IMR-90 (cell line): Measurements from ENCODE around the gene PIGN. TPM values are rescaled to one million over a fixed set of nuclear protein-coding genes. Genes with fewer than 3 reads are reported as not detected.

Experiments
- ATAC-seq: fragments of 200-7000 bp; cut with Tn5 transposase; 2 replicates; pipeline ENCODE4 v1.9.1; 2020; ENCODE audit warnings: low read depth, mild to moderate bottlenecking, moderate library complexity
- BruUV-seq: library from RNA; stranded (reverse); fragments of 400-500 nt; replicated peaks from 2 replicates; lab custom pipeline; 2021; lab: Mats Ljungman, UMichigan
- CTCF ChIA-PET: fragments of 300-600 bp; formaldehyde crosslinking; extraction: SDS; loops from one replicate; lab custom pipeline; 2021; ENCODE audit warnings: antibody characterized with exemption; lab: Yijun Ruan, JAX
- POLR2A ChIA-PET: fragments of 300-600 bp; sonication (Branson Sonifier 250); formaldehyde crosslinking; loops from one replicate; lab custom pipeline; 2022; ENCODE audit warnings: antibody characterized with exemption; ENCODE audit not compliant: unreplicated experiment; lab: Charles Lee
- DNase-seq: peaks from one replicate; pipeline ENCODE4 v3.0.0; 2013
- H2AFZ ChIP-seq: replicated peaks from 2 replicates; pipeline ENCODE3; 2013; ENCODE audit warnings: low read length, mild to moderate bottlenecking; ENCODE audit not compliant: poor library complexity
- H2AK5ac ChIP-seq: 2 replicates; pipeline ENCODE4 v1.6.1; 2013; ENCODE audit warnings: low read depth, low read length, inconsistent platforms
- H2AK9ac ChIP-seq: replicated peaks from 2 replicates; pipeline ENCODE3; 2013; ENCODE audit warnings: mild to moderate bottlenecking, low read depth, low read length, moderate library complexity; ENCODE audit not compliant: poor library complexity
- H2BK120ac ChIP-seq: 2 replicates; pipeline ENCODE4 v1.6.1; 2013; ENCODE audit warnings: low read depth, low read length, inconsistent platforms
- H2BK15ac ChIP-seq: 3 replicates; pipeline ENCODE4 v1.6.1; 2013; ENCODE audit warnings: low read depth, low read length, inconsistent platforms
- H2BK20ac ChIP-seq: 2 replicates; pipeline ENCODE4 v1.6.1; 2013; ENCODE audit warnings: low read depth, mild to moderate bottlenecking, inconsistent platforms, low read length, moderate library complexity
- H2BK5ac ChIP-seq: 2 replicates; pipeline ENCODE4 v1.6.1; 2013; ENCODE audit warnings: mild to moderate bottlenecking, low read depth, low read length, inconsistent platforms; ENCODE audit not compliant: poor library complexity, severe bottlenecking
- H3K14ac ChIP-seq: replicated peaks from 2 replicates; pipeline ENCODE4 v1.6.1; 2013; ENCODE audit warnings: low read depth, low read length, inconsistent platforms
- H3K18ac ChIP-seq: 2 replicates; pipeline ENCODE4 v1.6.1; 2013; ENCODE audit warnings: low read depth, low read length, control low read depth
- H3K23ac ChIP-seq: 2 replicates; pipeline ENCODE4 v1.6.1; 2013; ENCODE audit warnings: low read depth, low read length, inconsistent platforms
- H3K27ac ChIP-seq: 2 replicates; pipeline ENCODE4 v1.5.1; 2013; ENCODE audit warnings: mild to moderate bottlenecking, control low read depth, low read length; ENCODE audit not compliant: insufficient read depth
- H3K27me3 ChIP-seq: 2 replicates; pipeline ENCODE4 v1.6.1; 2013; ENCODE audit warnings: low read length; ENCODE audit not compliant: control insufficient read depth, insufficient read depth
- H3K36me3 ChIP-seq: 2 replicates; pipeline ENCODE4 v1.6.1; 2013; ENCODE audit warnings: low read length, mixed read lengths; ENCODE audit not compliant: control insufficient read depth, insufficient read depth
- H3K4ac ChIP-seq: 2 replicates; pipeline ENCODE4 v1.6.1; 2013; ENCODE audit warnings: low read depth, low read length, inconsistent platforms
- H3K4me1 ChIP-seq: 2 replicates; pipeline ENCODE4 v1.6.1; 2013; ENCODE audit warnings: low read length, mixed read lengths; ENCODE audit not compliant: control insufficient read depth, insufficient read depth
- H3K4me2 ChIP-seq: 2 replicates; pipeline ENCODE4 v1.6.1; 2013; ENCODE audit warnings: low read depth, mild to moderate bottlenecking, control low read depth, low read length, moderate library complexity
- H3K4me3 ChIP-seq: 2 replicates; pipeline ENCODE4 v1.5.1; 2013; ENCODE audit warnings: low read depth, mild to moderate bottlenecking, control low read depth, low read length, moderate library complexity; ENCODE audit not compliant: insufficient read depth
- H3K56ac ChIP-seq: 2 replicates; pipeline ENCODE4 v1.6.1; 2013; ENCODE audit warnings: low read length, inconsistent platforms; ENCODE audit not compliant: insufficient read depth; ENCODE audit errors: extremely low read depth
- H3K79me1 ChIP-seq, 2 experiments: 2 replicates each; pipeline ENCODE4 v1.6.1; 2013; ENCODE audit warnings: low read length in 2 of 2, inconsistent platforms in 1 of 2, low read depth in 1 of 2
- H3K9ac ChIP-seq: 2 replicates; pipeline ENCODE4 v1.6.1; 2013; ENCODE audit warnings: low read depth, low read length, control low read depth
- H3K9me1 ChIP-seq: 2 replicates; pipeline ENCODE4 v1.6.1; 2013; ENCODE audit warnings: low read length, inconsistent platforms; ENCODE audit not compliant: insufficient read depth
- H3K9me3 ChIP-seq: 2 replicates; pipeline ENCODE4 v1.6.1; 2013; ENCODE audit warnings: low read length; ENCODE audit not compliant: control insufficient read depth, insufficient read depth
- H4K20me1 ChIP-seq: 2 replicates; pipeline ENCODE4 v1.6.1; 2013; ENCODE audit warnings: low read length, inconsistent platforms; ENCODE audit not compliant: insufficient read depth
- H4K5ac ChIP-seq: 2 replicates; pipeline ENCODE4 v1.6.1; 2013; ENCODE audit warnings: mild to moderate bottlenecking, low read depth, low read length, control low read depth
- H4K8ac ChIP-seq, 2 experiments: 2 replicates each; pipeline ENCODE4 v1.6.1; 2013; ENCODE audit warnings: low read depth in 2 of 2, low read length in 2 of 2, control low read depth in 1 of 2, inconsistent platforms in 1 of 2
- H4K91ac ChIP-seq: 2 replicates; pipeline ENCODE4 v1.6.1; 2013; ENCODE audit warnings: low read depth, low read length, inconsistent platforms; ENCODE audit not compliant: insufficient read depth
- MXI1 ChIP-seq: IDR thresholded peaks from 2 replicates; pipeline ENCODE4 v1.6.1; 2012; ENCODE audit warnings: low read depth, mild to moderate bottlenecking, low read length, moderate library complexity, borderline replicate concordance
- SMC3 ChIP-seq: fragments of 150-350 bp; IDR thresholded peaks from 2 replicates; pipeline ENCODE4 v1.6.1; 2016; ENCODE audit warnings: low read depth, mild to moderate bottlenecking, antibody characterized with exemption, low read length, moderate library complexity
- dilution Hi-C: fragments of 300-500 bp; cut with HindIII; formaldehyde crosslinking; loops from one replicate; pipeline ENCODE4 v1.14.3; 2018; ENCODE audit warnings: low sequenced_read_pairs; ENCODE audit not compliant: unreplicated experiment
- in situ Hi-C: fragments of 300-500 bp; cut with MboI; formaldehyde crosslinking; loops from 3 replicates; pipeline ENCODE4 v1.14.3; 2019; ENCODE audit warnings: low sequenced_read_pairs, inconsistent platforms, mixed read lengths
- intact Hi-C: fragments of 100-400 bp; cut with micrococcal nuclease; formaldehyde crosslinking; loops from 2 replicates; pipeline ENCODE4 v1.10.0; 2022
- polyA plus RNA-seq, 3 experiments: library from polyadenylated mRNA; depleted of rRNA; stranded (reverse); fragments of >200 nt; gene quantifications; 2 replicates each; pipeline ENCODE4 v1.2.3, GENCODE V29; 2012; ENCODE audit warnings: low replicate concordance in 1 of 3
- total RNA-seq: library from RNA; depleted of rRNA; stranded (reverse); fragments of >200 nt; gene quantifications from 2 replicates; pipeline ENCODE4 v1.2.3, GENCODE V29; 2012
- TF ChIP-seq, protein P1 (sequence below): conservative IDR thresholded peaks from 2 replicates; pipeline ENCODE4 v1.5.1; 2012; ENCODE audit warnings: mild to moderate bottlenecking, low read depth, low read length, improper control_type of control experiment

The PIGN gene
- total and polyA plus RNA-seq, 2 of the 4 experiments (the other 2 are of a cell fraction): 9.0 to 17.9 TPM

DNA sequence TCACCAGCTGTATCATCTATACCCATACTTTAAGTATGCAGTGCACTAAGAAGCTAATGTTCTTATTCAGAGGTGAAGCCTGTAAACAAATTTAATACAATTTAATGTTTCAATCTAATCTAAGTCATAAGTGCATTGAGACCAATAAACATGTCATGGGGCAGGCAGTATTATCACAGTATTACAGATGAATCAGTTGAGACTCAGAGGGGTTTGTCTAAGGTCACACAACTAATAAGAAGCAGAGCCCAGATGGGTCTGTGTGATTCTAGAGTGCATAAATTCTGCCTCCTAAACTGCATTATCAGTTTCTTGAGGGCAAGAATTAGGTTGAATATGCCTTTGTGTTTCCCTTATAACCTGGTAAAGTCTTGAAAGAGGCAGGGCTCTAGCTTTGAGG is 153.1 kb downstream of the PIGN start:
- H3K27ac ChIP-seq: no peak overlapping the region
- H3K23ac ChIP-seq: no peak overlapping the region
- H3K4me3 ChIP-seq: no peak overlapping the region
- ATAC-seq: no peak
- no peaks in the 10 kb centered on the region for H3K79me1 ChIP-seq
- no peak overlapping the region for H2BK5ac ChIP-seq
- in situ Hi-C loops (no loop called here), intact Hi-C loops (loop anchor here (10.0 kb wide), 1 partner anchor 449 kb away; no protein-coding TSS in a partner anchor), dilution Hi-C loops (no loop called here)
- no peak for DNase-seq
- H3K36me3 ChIP-seq: no peaks in the 10 kb centered on the region
- no peak overlapping the region for H4K91ac ChIP-seq
- ChIA-PET CTCF (no interaction called here), POLR2A (no interaction called here)
- no peak overlapping the region for H2AFZ ChIP-seq
- 0 out of 2 replicates have a peak, but pooled peaks cover 2% of the 10 kb centered on the region for H3K9me3 ChIP-seq
- H2BK15ac ChIP-seq: no peak overlapping the region
- H3K4me1 ChIP-seq: peaks cover 18% of the 10 kb centered on the region
- no peak overlapping the region for H3K56ac ChIP-seq
- no peaks in the 10 kb centered on the region for H4K20me1 ChIP-seq
- H3K18ac ChIP-seq: no peak overlapping the region
- H3K9ac ChIP-seq: no peak overlapping the region
- H3K14ac ChIP-seq: no peak overlapping the region
- no peaks in the 10 kb centered on the region for H3K27me3 ChIP-seq
- no peak overlapping the region for H4K8ac ChIP-seq
- no peak overlapping the region for H3K4me2 ChIP-seq
- H2BK120ac ChIP-seq: no peak overlapping the region
- H3K9me1 ChIP-seq: peaks cover 5% of the 10 kb centered on the region
- H2BK20ac ChIP-seq: no peak overlapping the region
- H2AK9ac ChIP-seq: no peak overlapping the region
- H4K5ac ChIP-seq: no peak overlapping the region
- TF ChIP-seq, protein P1, sequence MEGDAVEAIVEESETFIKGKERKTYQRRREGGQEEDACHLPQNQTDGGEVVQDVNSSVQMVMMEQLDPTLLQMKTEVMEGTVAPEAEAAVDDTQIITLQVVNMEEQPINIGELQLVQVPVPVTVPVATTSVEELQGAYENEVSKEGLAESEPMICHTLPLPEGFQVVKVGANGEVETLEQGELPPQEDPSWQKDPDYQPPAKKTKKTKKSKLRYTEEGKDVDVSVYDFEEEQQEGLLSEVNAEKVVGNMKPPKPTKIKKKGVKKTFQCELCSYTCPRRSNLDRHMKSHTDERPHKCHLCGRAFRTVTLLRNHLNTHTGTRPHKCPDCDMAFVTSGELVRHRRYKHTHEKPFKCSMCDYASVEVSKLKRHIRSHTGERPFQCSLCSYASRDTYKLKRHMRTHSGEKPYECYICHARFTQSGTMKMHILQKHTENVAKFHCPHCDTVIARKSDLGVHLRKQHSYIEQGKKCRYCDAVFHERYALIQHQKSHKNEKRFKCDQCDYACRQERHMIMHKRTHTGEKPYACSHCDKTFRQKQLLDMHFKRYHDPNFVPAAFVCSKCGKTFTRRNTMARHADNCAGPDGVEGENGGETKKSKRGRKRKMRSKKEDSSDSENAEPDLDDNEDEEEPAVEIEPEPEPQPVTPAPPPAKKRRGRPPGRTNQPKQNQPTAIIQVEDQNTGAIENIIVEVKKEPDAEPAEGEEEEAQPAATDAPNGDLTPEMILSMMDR: no peak
- TF ChIP-seq MXI1 (no peak), SMC3 (no peak)
- no peak overlapping the region for H2AK5ac ChIP-seq
- no TSS peak for BruUV-seq
- H3K4ac ChIP-seq: no peak overlapping the region
